Measurements from ENCODE around the gene RBM20. TPM values are rescaled to one million over a fixed set of nuclear protein-coding genes. Genes with fewer than 3 reads are reported as not detected.

The RBM20 gene
- polyA plus RNA-seq, 1 donor (not counting 4 experiments of a cell fraction or from before 2014, with no cell fraction given): 0.01 TPM

- no peaks in the 10 kb centered on the region for H3K36me3 ChIP-seq (ENCODE audit: control insufficient read depth in 2 of 2, extremely low read depth in 1 of 2, insufficient read depth in 2 of 2, low read length in 2 of 2)
- H3K9me3 ChIP-seq (ENCODE audit: control insufficient read depth, low read depth, low read length): no peaks in the 10 kb centered on the region
- TF ChIP-seq CTCF (optimal IDR thresholded peaks at IDR 0.05 in 1 of 3, IDR thresholded peaks at IDR 0.05 in 1 of 3, conservative IDR thresholded peaks at IDR 0.05 in 1 of 3; ENCODE audit: extremely low read depth in 1 of 3, insufficient read depth in 2 of 3, low read length in 3 of 3): no peak
- no peak for TF ChIP-seq EZH2 (IDR thresholded peaks at IDR 0.05; ENCODE audit: low read length)
- no peak overlapping the region for H3K4me2 ChIP-seq (ENCODE audit: control insufficient read depth, extremely low read depth, insufficient read depth, low read depth, low read length)
- DNase-seq (ENCODE audit: low read depth, low spot score) (no peak), FAIRE-seq (no peak)
- dilution Hi-C loops (cut with MboI; ENCODE audit: extremely low pct_ligation_motif_present, low sequenced_read_pairs): no loop called here
- H3K4me3 ChIP-seq (ENCODE audit: control insufficient read depth in 2 of 3, extremely low read depth in 1 of 3, insufficient read depth in 2 of 3, low read depth in 1 of 3, low read length in 3 of 3): no peak overlapping the region
- no peaks in the 10 kb centered on the region for H3K4me1 ChIP-seq (ENCODE audit: control insufficient read depth, extremely low read depth, insufficient read depth, low read length)
- H3K9ac ChIP-seq (ENCODE audit: control insufficient read depth, extremely low read depth, insufficient read depth, low read length): no peak overlapping the region
- no peak overlapping the region for H3K27ac ChIP-seq (ENCODE audit: control insufficient read depth, insufficient read depth, low read length)
- no peaks in the 10 kb centered on the region for H4K20me1 ChIP-seq (ENCODE audit: control insufficient read depth, extremely low read depth, insufficient read depth, low read length)
- no peak overlapping the region for H2AFZ ChIP-seq (ENCODE audit: control insufficient read depth, low read length)
- no peaks in the 10 kb centered on the region for H3K9me1 ChIP-seq (ENCODE audit: control insufficient read depth, extremely low read depth, insufficient read depth, low read length)
- H3K27me3 ChIP-seq (ENCODE audit: control insufficient read depth, extremely low read depth, insufficient read depth, low read length): no peaks in the 10 kb centered on the region
- H3K79me2 ChIP-seq (ENCODE audit: control insufficient read depth, insufficient read depth, low read length): no peaks in the 10 kb centered on the region
Measured at GRCh38 chr10:110701617-110701971, 57.5 kb downstream of the RBM20 start.

- Histone ChIP-seq H3K4me1 (ENCODE audit: control insufficient read depth, extremely low read depth, insufficient read depth, low read length) (no peaks in the 10 kb centered on the region), H3K9ac (ENCODE audit: control insufficient read depth, extremely low read depth, insufficient read depth, low read length) (no peak overlapping the region), H3K79me2 (ENCODE audit: control insufficient read depth, insufficient read depth, low read length) (no peaks in the 10 kb centered on the region), H2AFZ (ENCODE audit: control insufficient read depth, low read length) (no peak overlapping the region), H3K36me3 (ENCODE audit: control insufficient read depth in 2 of 2, extremely low read depth in 1 of 2, insufficient read depth in 2 of 2, low read length in 2 of 2) (no peaks in the 10 kb centered on the region), H3K4me2 (ENCODE audit: control insufficient read depth, extremely low read depth, insufficient read depth, low read depth, low read length) (no peak overlapping the region), H3K27ac (ENCODE audit: control insufficient read depth, insufficient read depth, low read length) (no peak overlapping the region), H3K27me3 (ENCODE audit: control insufficient read depth, extremely low read depth, insufficient read depth, low read length) (no peaks in the 10 kb centered on the region), H3K4me3 (ENCODE audit: control insufficient read depth in 2 of 3, extremely low read depth in 1 of 3, insufficient read depth in 2 of 3, low read depth in 1 of 3, low read length in 3 of 3) (no peak overlapping the region), H4K20me1 (ENCODE audit: control insufficient read depth, extremely low read depth, insufficient read depth, low read length) (no peaks in the 10 kb centered on the region), H3K9me3 (ENCODE audit: control insufficient read depth, low read depth, low read length) (no peaks in the 10 kb centered on the region), H3K9me1 (ENCODE audit: control insufficient read depth, extremely low read depth, insufficient read depth, low read length) (no peaks in the 10 kb centered on the region)
- no peak for FAIRE-seq
- dilution Hi-C loops (cut with MboI; ENCODE audit: extremely low pct_ligation_motif_present, low sequenced_read_pairs): no loop called here
- no peak for DNase-seq (ENCODE audit: low read depth, low spot score)
- TF ChIP-seq EZH2 (IDR thresholded peaks at IDR 0.05; ENCODE audit: low read length) (no peak), CTCF (optimal IDR thresholded peaks at IDR 0.05 in 1 of 3, IDR thresholded peaks at IDR 0.05 in 1 of 3, conservative IDR thresholded peaks at IDR 0.05 in 1 of 3; ENCODE audit: extremely low read depth in 1 of 3, insufficient read depth in 2 of 3, low read length in 3 of 3) (no peak)
Measured at GRCh38 chr10:110704070-110704469, 59.9 kb downstream of the RBM20 start.

Measured in keratinocyte (primary cell).